DOHH2 (cell line): ENCODE measurements around the gene EHD4.

Experiments used
- EZH2phosphoT487 ChIP-seq: fragments of 200-600 bp; sonication (generic); IDR thresholded peaks from 2 replicates; pipeline ENCODE4 v1.6.1; 2017; ENCODE audit warnings: borderline replicate concordance, mild to moderate bottlenecking, antibody characterized with exemption, low read length, moderate library complexity, mixed read lengths
- TF ChIP-seq, protein P1 (sequence below): fragments of 200-600 bp; sonication (generic); IDR thresholded peaks from one replicate; pipeline ENCODE4 v1.5.1; 2014; ENCODE audit warnings: antibody characterized with exemption, mild to moderate bottlenecking, low read depth, low read length; ENCODE audit not compliant: poor library complexity, severe bottlenecking

DNA sequence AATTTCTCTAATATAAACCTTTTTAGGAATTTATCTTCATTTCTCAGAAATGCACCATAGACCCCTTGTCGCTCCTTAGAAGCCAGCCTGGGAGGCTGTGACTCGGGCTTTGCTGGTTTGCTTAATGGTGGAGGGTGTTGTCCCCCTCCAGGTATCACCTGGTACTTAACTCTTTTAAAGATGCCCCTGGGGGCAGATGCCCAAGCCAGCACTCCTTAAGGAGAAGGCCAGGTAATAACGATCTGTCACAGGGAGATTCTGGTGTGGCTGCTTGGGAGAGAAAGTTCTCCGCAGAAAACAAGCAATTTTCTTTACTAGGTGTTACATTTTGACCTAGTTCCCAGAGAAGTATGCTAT, 22.3 kb downstream of the EHD4 start:
- TF ChIP-seq, protein P1, sequence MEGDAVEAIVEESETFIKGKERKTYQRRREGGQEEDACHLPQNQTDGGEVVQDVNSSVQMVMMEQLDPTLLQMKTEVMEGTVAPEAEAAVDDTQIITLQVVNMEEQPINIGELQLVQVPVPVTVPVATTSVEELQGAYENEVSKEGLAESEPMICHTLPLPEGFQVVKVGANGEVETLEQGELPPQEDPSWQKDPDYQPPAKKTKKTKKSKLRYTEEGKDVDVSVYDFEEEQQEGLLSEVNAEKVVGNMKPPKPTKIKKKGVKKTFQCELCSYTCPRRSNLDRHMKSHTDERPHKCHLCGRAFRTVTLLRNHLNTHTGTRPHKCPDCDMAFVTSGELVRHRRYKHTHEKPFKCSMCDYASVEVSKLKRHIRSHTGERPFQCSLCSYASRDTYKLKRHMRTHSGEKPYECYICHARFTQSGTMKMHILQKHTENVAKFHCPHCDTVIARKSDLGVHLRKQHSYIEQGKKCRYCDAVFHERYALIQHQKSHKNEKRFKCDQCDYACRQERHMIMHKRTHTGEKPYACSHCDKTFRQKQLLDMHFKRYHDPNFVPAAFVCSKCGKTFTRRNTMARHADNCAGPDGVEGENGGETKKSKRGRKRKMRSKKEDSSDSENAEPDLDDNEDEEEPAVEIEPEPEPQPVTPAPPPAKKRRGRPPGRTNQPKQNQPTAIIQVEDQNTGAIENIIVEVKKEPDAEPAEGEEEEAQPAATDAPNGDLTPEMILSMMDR, result no peak
- no peak for TF ChIP-seq EZH2phosphoT487
